Stimulated activated CD4-positive, alpha-beta T cell treated with anti-CD3 and anti-CD28 coated beads, Interleukin-4, amount 100 ng/mL, for 4 hours (primary cell): ENCODE results near the gene TK1.
"Not testable (repeated sequence)": the region's sequence is repeated elsewhere in the genome, so short reads cannot be mapped to it uniquely, and the experiment has no call there.

Experiments
- DNase-seq, 2 experiments: peaks; one replicate each; pipeline ENCODE4 v3.0.0-alpha.2; 2020

TK1 gene

DNA sequence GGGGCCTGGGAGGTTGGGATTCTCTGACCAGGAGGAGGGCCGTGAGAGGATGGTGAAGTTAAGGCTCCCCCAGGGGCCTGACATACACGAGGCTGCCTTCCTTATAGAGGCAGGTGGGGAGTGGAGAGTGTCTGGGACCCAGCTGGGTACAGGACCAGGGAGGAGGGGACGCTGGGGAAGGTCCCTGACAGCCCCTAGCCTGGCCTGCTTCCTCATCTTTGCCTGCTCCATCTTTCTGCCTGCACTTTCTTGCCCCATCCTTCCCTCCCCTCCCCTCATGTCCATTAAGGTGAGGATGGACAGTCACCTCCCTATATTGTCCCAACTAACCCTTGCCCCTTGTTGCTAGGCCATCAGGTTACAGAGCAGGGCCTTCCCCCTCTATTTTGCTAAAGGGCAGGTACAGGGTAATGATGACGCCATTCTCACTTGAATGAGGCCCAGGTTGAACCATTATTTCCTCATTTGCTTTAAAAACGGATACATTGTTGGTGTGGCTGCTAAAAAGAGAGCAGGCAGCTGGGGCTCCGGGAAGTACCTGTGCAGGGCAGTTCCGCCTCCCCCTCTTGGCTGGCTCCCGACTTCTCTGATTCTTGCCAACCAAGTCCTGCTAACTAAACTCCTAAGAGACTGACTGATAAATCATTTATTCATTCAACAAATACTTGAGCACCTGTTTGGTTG lies 39.4 kb downstream of the TK1 start:
- DNase-seq: no peak

DNA sequence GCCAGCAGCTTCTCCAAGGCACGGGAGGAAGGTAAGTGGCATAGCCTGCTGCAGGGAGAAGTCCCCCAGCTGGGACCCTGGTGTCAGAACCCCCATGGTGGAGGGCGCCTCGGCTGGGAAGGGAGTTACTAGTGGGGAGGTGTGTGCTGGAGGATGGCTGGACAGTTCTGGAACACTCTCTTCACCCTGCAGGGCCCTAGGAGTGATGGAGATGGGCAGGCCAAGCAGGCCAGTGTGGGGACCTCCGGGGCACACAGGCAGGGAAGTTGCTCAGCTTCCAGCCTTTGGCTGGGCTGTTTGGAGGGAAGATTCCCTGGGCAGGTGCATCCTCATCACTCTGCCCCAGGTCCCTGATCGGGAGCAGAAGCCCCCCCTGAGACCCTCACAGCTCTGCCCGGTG lies 40.0 kb downstream of the TK1 start:
- no peak for DNase-seq

DNA sequence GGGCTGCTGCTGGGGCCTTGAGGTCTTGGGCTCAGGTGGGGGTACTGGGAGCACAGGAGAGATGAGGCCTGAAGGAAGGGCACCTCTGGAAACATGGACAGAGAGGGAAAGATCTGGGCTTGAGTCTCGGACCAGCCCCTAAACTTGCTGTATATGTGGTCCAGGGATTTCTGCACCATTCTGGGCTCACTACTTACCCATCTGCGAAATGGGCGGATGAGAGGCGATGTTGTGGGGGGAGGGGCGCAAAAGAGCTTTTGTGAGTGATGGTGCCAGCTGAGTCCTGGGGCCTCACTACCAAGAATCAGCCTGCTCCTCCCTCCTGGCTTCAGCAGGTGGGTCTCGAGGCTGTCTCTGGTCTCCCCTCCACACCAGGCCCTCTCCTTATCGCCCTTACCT lies 40.4 kb downstream of the TK1 start:
- DNase-seq: no peak

GRCh38 chr17:78144736-78145641 lies 41.9 kb downstream of the TK1 start:
- DNase-seq: no peak

- no peak for DNase-seq
Measured at GRCh38 chr17:78144147-78144719, 42.6 kb downstream of the TK1 start.

GRCh38 chr17:78143214-78144146 lies 43.4 kb downstream of the TK1 start:
- no peak for DNase-seq

DNA sequence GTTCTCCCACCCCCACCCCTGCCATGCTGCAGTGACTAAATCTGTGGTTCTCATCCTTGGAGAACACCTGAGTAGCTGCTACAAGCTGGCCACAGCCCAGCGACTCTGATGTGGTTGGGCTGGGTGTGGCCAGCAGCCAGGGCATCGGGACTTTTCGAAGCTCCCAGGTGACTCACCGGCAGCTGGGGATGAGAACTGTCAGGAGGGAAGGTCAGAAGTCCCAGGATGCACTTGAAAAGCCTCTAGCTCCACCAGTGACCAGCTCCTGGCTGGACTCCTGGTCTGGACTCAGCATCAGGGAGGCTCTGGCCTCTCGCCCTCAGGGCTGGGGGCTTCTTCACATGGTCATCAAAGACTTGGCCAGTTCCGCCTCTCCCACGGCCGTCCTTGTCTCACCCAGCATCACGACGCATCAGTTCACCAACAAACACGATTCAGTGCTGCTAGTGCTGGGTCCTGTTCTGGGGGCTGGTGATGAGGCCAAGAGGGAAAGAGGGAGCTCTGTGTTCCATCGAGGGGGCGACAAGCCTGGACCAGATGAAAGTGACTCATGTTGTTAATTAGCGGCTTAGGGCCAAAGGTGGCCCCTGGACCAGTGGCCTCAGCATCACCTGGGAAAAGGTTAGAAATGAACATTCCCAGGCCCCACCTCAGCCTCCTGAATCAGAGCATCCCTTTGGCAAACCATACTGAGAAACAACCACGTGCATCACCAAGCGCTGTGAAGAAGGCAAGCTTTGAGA lies 44.6 kb downstream of the TK1 start:
- DNase-seq: no peak

- no peak for DNase-seq
Measured at GRCh38 chr17:78141437-78142118, 45.3 kb downstream of the TK1 start.

- DNase-seq: peak; percentile 85 to 90
Measured at GRCh38 chr17:78140169-78141051, 46.4 kb downstream of the TK1 start.

DNA sequence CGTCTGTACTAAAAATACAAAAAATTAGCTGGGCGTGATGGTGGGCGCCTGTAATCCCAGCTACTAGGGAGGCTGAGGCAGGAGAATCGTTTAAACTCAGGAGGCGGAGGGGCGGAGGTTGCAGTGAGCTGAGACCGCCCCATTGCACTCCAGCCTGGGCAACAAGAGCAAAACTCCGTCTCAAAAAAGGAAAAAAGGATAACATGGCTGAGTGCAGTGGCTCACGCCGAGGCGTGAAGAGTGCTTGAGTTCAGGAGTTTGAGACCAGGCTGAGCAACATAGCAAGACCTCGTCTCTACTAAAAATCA lies 47.0 kb downstream of the TK1 start:
- not testable (repeated sequence) for DNase-seq

- DNase-seq: no peak
Measured at GRCh38 chr17:78138204-78139060, 48.4 kb downstream of the TK1 start.

- DNase-seq: peak in 1 of 2 experiments; percentile 39
Measured at GRCh38 chr17:78137392-78138203, 49.3 kb downstream of the TK1 start.

DNA sequence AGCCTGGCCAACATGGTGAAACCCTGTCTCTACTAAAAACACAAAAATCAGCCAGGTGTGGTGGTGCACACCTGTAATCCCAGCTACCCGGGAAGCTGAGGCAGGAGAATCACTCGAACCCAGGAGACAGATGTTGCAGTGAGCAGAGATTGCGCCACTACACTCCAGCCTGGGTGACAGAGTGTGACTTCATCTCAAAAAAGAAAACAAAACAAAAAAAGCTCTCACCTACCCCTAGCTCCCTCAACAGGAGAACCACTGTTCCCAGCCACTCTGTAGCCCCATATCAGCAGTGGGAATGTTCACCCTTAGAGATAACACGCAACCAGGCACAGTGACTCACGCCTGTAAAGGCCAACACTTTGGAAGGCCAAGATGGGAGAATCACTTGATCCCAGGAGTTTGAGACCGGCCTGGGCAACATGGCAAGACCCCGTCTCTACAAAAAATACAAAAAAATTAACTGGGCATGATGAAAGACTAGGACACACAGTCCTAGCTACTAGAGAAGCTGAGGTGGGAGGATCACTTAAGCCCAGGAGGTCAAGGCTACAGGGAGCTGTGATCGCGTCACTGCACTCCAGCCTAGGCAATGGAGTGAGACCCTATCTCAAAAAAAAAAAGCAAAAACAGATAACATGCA lies 50.9 kb downstream of the TK1 start:
- no peak for DNase-seq

DNA sequence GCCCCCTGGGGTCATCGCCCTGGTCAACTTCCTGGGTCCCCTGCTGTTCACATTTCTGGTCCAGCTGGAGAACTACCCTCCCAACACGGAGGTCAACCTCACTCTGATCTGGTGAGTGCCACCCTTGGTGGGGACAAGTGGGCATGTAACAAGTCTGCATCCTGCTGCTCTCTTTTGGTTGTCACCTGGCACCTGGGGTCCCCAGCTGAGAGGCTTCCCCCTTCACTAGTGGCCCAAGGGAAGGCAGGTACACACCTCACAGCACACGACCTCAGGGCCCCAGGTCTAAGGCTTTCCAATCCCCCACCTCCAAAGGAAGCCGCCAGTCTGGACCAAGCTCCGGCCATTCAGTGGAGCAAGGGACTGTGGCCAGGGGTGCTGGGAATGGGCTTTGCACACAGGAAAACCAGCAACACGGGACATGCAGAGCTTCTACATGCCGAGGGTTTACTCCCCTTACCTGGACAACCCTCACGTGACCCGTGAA lies 51.9 kb downstream of the TK1 start:
- DNase-seq: no peak

DNA sequence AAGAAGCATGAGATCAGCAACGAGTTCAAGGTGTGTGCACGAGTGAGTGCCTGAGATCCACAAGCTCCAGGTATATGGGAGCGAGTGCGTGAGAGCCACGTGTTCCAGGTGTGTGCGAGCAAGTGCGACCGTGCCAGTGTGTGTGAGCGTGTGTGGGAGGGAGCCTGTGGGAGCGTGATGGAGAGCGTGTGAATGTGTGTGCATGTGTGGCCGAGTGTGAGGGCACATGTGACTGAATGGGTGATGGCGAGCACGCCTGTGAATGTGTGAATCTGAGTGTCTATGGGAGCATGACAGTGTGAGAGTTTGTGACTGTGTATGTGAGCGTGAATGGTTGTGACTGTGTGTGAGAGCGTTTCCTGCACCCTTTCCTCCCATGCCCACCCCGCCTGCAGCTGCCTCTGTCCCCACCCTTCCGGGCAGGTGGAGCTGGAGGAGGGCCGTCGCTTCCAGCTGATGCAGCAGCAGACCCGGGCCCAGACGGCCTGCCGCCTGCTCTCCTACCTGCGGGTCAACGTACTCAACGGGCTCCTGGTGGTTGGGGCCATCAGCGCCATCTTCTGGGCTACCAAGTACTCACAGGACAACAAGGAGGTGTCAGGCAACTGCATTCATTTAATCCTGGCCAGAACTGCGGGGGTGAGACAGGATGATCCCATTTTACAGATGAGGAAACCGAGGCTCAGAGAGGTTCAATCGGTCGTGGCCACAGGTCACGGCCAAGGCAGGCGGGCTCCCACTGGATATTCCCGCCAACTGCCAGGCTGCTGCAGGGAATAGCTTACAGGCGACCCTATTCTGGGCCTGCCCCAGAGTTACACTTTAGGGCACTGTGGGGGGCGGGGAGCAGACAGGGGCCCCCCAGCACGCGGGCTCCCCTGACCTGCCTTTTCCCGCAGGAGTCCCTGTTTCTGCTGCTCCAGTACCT lies 52.6 kb downstream of the TK1 start:
- peak; percentile 62 to 73 for DNase-seq

DNA sequence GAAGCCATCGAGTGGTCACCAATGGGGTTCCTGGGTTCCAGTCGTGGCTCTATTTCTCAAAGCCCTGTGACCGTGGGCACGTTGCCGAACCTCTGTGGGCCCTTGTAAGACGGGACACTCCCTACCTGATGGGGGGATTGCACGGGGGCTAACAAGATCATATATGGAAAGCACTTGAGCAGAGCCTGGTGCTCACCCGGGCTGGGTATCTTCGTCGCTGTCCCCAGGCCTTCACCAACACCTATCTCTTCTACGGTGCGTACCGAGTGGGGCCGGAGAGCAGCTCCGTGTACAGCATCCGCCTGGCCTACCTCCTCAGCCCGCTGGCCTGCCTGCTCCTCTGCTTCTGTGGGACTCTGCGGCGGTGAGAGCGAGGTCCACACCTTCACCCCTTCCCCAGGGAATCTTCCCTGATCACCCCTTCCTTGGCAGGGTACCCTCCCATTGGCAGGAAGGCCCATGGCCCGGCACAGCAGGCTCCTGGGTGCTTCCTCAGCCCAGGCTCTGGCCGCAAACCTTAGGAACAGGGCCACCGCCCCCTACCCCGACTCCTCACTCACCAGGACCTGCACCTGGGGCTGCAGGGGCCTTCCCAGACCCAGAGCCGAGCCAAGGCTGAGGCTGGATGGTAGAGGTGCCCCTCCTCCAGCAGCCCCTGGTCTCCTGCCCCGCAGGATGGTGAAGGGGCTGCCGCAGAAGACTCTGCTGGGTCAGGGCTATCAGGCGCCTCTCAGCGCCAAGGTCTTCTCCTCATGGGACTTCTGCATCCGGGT lies 53.5 kb downstream of the TK1 start:
- DNase-seq: no peak
